HG03045 (cell line): Measurements from ENCODE around the gene UBE2G2.
"Not testable (repeated sequence)": the region's sequence is repeated elsewhere in the genome, so short reads cannot be mapped to it uniquely, and the experiment has no call there.

Source experiments
- ATAC-seq: cut with Tn5 transposase; IDR thresholded peaks from one replicate; pipeline ENCODE4 v1.9.1; 2021; ENCODE audit warnings: mild to moderate bottlenecking, moderate library complexity; ENCODE audit not compliant: unreplicated experiment

UBE2G2 gene

DNA sequence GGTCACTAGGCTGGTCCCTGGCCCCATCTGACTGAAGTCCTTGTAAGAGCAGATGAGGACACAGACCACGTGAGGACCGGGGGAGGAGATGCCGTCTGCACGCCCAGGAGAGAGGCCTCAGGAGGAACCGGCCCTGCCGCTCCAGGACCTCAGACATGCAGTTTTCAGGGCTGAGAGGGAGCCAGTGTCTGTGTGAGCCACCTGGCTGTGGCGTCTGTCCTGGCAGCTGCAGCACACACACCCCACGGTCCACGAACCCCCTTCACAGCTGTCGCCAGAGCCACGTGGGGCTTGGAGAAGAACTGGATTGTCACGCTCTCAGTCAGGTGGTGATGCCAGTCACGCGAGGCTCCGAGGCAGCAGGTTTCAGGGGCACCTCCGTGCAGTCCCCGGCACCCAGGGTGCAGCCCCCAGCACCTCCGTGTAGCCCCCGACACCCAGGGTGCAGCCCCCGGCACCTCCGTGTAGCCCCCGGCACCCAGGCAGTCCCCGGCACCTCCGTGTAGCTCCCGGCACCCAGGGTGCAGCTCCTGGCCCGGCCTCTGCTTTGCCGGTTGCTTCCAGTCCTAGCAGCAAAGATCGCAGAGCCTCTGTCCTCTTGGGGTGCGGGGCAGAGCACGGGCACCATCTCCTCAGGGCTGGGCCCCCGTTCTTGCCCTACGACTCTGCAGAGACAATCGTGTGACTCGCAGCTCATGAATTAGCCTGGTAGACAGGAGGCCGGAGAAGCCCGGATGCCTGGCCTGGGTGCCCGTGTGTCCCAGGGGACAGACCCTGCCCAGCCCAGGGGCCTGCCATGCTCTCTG, 35.2 kb upstream of the UBE2G2 start:
- no peak for ATAC-seq

DNA sequence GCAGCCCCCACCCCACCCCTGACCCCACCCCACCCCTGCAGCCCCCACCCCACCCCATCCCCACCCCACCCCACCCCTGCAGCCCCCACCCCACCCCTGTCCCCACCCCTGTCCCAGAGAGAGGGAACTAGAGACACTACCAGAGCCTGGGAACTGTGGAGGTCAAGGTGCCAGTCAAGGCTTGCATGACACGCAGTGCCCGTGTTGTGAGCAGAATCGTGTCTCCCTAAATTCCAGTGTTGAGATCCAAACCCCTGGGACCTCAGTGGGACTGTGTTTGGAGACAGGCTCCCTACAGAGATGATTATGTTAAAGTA, 34.7 kb upstream of the UBE2G2 start:
- no peak for ATAC-seq

DNA sequence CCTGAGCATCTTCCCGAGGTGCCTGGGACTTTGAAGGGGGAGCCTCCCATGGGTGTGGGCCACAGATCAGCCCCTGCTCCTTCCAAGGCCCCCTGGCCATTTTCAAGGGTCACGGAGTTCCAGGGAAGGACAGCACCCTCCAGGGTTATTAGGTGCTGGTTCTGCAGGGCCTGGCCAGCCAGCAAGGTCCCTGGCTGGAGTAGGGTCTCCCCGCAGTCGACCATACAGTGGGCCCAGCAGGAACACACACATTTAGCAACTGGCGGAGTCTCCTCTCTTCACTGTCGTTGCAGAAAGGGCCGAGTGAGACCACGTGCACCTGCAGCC, 34.0 kb upstream of the UBE2G2 start:
- no peak for ATAC-seq

DNA sequence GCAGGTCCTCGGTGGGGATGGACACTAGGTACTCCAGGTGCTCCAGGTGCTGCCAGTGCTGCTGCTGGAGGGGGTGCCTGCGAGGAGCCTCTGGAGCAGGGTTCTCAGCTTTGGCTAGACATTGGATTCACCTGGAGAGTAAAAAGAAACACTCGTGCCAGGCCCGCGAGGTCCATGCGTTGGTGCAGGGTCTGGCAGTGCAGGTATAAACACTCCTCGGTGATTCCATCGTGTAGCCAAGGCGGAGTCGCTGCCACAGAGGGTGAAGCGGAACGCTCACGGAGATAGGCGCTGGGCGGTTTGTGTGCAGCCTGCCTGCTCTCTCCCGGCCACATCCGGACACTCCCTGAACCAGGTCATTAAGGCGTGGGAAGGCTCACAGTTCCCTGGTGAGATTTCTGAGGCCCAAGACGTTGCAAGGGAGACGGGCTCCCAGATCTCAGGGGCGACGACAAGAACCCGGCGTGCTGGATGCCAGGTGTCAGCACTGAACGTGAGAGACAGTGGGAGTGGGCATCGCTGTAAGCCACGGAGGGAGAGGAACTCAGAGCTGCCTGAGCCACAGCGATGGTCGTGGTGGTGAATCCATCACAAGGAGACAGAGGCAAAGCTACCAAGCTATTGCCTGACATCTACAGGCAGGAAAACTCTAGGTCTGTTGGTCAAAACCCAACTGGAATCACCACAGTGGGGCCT, 33.5 kb upstream of the UBE2G2 start:
- ATAC-seq, result no peak

DNA sequence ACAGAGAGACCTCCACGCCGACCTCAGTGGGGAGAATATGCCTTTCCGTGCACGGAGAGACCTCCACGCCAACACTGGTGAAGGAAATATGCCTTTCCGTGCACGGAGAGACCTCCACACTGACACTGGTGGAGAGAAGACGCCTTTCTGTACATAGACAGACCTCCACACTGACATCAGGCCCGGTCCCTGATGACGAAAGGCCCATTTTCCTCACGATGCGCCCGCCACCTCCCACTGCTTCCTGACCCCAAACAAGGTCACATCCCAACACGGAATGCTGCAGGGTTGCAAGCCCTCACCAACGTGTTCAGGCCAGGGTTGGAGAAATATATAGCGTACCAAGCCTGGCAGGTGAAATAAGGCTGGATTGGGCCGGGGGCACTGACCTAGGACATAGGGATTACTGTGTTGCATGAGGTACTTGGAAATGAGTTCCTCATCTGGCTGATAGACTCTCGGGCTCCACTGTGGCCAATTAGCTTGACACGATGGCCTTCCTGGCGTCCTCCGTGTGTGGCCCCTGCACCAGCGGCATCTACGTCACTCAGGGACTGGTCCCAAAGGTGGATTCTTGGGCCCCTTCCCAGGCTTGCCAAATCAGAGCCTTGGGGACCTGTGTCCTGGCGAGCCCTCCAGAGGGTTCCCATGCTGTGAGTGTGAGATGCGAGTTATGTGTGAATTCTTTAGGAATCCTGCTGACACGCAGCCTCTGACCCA, 32.8 kb upstream of the UBE2G2 start:
- no peak for ATAC-seq

DNA sequence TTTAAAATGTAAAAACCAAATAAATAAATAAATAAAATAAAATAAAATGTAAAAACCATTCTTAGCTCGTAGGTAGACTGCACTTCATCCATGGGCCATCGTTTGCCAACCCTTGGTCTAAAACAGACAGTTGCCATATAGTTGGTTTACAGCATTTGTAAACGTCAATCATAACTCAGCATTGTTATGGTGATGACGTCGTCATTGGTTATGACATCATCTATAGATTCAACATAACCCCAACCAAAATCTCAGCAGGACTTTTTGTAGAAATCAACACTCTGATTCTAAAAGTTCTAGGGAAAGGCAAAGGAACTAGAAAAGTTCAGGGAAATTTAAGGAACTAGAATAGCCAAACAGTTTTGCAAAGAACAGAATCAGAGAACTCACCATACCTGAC, 32.0 kb upstream of the UBE2G2 start:
- ATAC-seq, result no peak

DNA sequence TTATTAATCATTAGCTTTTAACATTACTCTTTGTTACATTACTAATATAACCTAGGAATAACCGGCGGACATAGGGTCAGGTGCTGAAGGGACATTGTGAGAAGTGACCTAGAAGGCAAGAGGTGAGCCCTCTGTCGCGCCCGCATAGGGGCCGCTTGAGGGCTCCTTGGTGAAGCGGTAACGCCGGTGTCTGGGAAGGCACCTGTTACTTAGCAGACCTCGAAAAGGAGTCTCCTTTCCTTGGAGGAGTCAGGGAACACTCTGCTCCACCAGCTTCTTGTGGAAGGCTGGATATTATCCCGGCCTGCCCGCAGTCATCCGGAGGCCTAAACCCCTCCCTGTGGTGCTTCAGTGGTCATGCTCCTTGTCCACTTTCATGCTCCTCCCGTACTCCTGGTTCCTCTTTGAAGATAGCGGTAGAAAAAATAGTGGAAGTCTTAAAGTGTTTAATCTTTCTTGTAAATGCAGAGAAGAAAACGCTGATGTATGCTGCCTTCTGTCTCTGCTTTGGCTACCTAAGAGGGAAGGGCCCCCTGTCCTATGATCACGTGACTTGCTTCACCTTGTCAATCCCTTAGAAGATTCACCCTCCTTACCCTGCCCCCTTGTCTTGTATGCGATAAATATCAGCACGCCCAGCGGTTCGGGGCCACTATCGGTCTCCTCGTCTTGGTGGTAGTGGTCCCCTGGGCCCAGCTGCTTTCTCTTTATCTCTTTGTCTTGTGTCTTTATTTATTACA, 31.1 kb upstream of the UBE2G2 start:
- ATAC-seq, result not testable (repeated sequence)

DNA sequence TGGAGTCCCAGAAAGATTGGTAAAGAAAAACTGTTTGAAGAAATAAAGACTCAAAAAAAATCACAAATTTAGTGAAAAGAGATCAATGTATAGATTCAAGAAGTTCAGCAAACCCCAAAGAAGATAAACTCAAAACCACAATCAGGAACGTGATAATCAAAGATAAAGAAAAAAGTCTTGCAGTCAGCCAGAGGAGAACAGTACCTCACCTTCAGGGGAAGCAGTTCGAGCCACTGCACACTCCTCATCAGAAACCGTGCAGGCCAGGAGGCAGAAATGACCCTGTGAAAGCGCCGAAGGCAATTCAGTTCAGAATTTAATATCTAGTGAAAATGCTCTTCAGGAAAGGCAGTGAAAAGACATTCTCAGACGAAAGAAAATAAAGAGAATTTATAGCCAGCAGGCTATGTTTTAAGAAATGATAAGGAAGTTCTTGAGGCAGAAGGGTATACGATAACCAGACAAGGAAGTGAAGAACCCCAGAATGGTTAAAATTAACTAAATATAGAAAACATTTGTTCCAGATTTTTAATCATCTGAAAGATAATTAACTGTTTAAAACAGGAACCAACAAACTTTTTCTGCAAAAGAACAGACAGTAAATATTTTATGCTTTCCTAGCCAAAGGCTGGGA, 29.7 kb upstream of the UBE2G2 start:
- no peak for ATAC-seq

DNA sequence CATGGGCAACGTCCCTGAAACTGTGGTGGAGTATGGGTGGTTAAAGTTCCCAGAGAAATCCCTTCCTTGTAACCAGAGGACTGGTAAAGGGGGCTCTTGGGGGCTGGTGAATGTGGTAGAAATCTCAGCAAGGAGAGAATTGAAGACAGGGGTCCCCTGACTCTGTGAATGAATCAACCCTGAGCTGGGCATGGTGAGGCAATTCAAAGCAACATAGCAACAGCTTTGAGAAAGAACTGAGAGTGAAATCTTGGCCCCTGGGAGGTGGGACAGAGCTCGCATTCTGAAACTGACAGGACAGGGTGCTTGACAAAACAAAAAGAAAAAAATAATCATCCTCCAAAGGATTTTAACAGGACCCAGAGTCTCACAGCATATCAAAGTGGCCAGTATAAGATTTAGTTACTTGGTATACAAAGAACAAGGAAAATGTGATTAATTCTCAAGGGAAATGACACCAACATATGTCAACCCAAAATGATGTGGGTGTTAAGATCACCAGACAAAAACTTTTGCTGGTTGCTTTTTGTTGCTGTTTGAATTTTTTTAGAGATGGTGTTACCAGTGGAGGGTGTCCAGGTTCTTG, 28.0 kb upstream of the UBE2G2 start:
- no peak for ATAC-seq

DNA sequence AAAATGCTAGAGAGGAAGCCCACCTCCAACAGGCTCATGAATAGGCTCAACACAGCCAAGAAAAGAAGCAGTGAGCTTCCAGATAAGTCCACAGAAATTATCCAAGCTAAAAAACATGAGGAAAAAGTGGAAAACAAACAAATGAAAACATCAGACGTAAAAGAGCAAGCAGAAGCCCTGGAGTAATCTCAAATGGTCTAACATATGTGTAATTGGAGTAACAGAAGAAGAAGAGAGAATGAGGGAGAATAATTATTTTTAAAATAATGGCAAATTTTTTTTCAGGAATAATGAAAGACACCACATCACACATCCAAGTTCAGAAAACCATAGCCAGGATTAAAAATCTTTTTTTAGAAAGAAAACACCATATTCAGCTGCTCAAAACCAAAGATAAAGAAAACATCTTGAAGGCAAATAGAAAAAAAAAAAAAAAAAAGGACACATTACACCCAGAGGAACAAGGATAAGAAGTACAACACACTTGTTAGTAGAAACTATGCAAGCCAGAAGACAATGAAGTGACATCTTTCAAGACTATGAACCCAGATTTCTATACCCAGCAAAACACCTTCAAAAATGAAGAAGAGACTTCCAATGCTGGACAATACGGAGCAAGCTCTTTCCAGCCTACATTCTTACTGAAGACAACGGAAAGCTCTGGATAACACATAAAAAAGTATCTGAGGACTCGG, 26.9 kb upstream of the UBE2G2 start:
- ATAC-seq, result no peak

DNA sequence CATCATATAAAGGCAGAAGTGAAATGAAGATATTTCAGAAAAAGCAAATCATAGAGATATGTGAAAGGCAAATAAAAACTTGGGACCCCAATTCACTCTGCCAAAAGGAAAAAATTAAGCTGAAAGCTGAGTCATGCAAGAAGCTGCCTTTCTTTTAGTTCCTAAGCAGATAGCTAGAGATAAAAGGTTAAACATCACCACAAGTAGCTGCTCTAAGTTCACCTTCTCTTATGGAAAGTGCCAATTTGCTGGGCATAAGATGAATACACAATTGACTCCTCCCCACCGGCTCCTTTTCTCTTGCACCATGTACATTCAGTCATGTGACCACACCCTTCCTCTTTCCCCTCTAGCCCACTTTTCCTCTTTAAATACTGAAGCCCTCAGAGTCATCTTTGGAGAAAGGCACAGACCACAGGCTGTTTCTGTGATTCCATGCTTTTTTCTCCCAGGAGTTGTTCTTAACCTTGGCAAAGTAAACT, 21.6 kb upstream of the UBE2G2 start:
- no peak for ATAC-seq

DNA sequence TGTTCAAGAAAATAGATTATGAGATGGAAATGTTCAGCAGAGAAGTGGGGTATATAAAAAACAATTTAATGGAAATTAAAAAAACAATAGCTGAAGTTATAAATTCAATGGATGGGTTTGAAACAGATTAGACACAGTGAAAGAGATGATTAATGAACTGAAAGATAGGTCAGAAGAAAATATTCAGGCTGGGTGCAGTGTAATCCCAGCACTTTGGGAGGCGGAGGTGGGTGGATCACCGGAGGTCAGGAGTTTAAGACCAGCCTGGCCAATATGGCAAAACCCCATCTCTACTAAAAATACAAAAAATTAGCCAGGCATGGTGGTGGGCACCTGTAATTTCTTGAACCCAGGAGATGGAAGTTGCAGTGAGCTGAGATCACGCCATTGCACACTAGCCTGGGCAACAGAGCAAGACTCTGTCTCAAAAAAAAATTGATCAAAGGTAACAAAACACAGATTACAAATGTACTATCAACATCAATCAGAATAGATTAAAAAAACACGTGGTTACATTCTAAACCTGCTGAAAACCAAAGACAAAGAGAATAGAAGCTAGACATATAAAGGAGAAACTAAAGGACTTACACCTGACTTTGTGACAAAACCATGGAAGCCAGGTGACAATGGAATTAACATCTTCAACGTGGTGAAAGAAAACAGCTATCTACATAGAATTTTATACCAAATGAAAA, 21.0 kb upstream of the UBE2G2 start:
- ATAC-seq, result no peak

DNA sequence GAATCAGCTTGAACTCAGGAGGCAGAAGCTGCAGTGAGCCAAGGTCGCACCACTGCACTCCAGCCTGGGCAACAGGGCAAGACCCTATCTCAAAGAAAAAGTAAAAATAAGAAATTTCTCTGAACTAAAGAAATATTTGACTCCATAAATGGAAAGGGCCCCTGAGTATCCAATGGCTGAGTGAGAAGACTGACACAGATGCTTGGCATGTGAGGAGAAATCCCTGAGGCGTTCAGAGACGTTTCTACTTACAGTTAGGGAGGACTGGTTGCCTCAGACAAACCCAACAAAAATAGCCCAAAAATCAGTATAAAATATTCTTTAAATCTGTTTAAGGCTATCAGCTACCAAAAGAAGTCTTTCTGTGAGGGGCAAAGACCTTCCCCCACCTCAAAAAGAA, 19.2 kb upstream of the UBE2G2 start:
- no peak for ATAC-seq

DNA sequence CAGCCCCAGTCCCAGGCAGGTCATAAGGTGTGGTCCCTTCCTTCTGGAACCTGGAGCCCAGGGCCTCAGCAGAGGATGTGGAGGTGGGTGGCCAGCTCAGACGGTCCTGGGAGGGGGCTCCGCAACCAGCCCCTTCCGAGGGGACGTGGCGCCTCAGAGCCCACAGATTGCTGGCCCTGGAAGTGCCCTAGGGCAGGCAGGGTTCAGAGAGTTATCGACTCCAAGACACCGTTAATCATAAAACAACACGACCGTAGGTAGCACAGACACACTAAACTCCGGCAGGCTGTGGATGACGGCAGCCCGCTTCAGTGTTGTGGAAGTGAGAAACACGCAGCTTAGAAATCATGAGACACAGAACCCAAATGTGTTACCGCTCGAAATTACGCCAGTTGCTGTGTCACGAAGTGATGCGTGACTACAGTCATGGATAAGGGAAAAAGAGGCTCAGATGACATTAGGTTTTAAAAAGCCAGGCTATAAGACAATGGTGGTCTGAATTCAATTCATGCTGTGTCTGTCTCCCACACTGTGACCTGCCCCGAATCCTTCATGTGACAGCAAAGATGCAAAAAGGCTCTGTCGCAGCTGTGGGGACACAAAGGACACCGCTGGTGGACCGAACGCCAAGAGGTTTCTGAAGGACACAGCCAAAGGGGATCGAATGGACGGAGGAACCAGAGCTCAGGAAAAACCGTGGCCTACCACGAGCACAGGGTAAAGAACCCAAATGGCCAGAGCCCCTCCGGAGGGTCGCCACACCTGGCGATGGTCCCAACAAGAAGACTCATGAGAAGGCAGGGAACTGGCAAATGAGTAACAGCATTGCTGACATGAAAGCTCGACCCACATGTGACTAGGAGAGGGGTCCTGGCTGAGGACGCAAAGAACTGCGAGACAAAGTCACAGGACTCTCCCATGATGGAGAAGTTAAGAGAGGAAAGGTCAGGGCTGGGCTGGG, 17.9 kb upstream of the UBE2G2 start:
- ATAC-seq, result no peak

DNA sequence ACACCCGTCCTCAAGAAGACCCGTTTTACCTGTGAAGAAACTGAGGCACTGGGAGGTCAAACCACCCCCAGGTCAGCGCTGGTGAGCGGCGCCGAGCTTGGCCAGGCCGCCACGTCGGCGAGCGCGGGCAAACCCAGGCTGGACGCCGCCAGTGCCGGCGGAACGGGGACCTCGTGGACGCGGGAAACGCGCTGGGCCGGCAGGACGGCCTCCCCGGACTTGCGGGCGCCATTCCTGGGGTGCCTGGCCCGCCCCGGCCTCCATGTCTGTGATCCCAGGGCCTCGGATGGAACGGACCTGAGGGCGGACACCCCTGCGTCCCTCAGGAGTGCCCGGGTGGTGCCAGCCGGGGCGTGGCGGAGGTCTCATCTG, 17.0 kb upstream of the UBE2G2 start:
- ATAC-seq, result no peak

DNA sequence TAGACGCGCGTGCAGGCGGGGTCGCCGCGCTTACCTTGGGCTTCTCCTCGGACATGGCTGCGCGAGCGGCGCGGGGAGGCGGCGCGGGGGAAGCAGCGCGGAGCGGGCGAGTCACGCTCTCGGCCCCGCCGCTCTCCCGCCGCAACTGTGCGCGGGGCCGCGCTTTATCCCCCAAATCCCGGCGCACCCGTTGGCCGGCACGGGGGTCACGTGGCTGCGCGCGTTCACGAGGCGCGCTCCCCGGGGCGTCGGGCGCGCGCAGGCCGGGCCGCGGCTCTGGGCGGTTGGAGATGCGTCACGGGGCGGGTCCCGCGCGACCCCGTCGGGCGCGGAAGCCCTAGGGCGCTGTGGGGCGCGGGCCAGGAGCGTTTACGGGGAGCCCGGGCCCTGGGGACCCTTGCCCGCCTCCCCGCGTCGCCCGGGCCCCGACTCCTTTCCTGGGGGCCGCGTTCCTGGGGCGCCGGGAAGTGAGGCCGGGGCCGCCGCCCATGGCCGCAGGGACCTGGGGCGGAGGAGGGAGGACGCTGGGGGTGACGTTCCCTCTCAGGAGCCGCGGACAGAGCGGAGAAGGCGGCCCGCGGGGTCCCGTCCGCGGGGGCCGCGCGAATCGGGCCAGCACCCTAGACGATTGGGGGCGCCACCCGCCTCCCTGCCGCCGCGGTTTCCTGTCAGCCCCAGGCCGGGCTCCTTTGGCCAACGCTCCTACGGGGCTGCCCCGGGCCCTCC, 16.5 kb upstream of the UBE2G2 start, which contains the start of gene SUMO3:
SUMO3 (minus strand) TSS at position 149 of the 726 bp plus-strand sequence; CDS start at position 55, 94 bp downstream.
- peak; percentile 61 for ATAC-seq

DNA sequence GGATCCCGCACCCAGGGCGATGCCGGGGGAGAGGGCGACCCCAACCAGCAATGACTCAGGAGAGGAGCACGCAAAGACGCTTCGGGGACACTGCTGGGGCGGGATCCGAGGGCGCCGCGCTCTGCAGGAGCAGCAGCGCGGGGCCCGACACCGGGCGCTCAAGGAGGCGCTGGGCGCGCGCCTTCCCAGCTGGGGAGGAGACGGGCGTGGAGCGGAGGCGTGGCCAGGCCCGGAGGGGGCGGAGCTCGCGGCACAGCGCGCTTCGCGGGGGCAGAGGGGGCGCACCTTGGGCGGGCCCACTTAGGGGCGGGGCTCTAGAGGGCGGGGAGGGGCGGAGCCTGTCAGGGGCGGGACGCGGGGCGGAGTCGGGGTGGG, 15.9 kb upstream of the UBE2G2 start:
- ATAC-seq, result peak; percentile 71
